ENCODE data around the gene IL36RN.

Gene IL36RN

GRCh38 chr2:113068249-113068648 lies 9.3 kb downstream of the IL36RN start:
- FAIRE-seq (no peak), DNase-seq (ENCODE audit: insufficient read length, low spot score) (no peak)
- no peak for TF ChIP-seq POU2F2 (IDR thresholded peaks at IDR 0.05; ENCODE audit: low read depth, low read length)
- no peak for TF ChIP-seq PAX5 (IDR thresholded peaks at IDR 0.05; ENCODE audit: insufficient read depth, low read length, severe bottlenecking)
- no peak for TF ChIP-seq TAF1 (IDR thresholded peaks at IDR 0.05; ENCODE audit: low read depth, low read length)
- TF ChIP-seq POLR2A (IDR thresholded peaks at IDR 0.05; ENCODE audit: low read depth, low read length): no peak
- no peak for TF ChIP-seq SPI1 (IDR thresholded peaks at IDR 0.05; ENCODE audit: low read depth, low read length)
- no peak for TF ChIP-seq POLR2AphosphoS5 (IDR thresholded peaks at IDR 0.05; ENCODE audit: low read depth, low read length)

- TF ChIP-seq SPI1 (IDR thresholded peaks at IDR 0.05; ENCODE audit: low read depth, low read length) (no peak), PAX5 (IDR thresholded peaks at IDR 0.05; ENCODE audit: insufficient read depth, low read length, severe bottlenecking) (no peak), POLR2AphosphoS5 (IDR thresholded peaks at IDR 0.05; ENCODE audit: low read depth, low read length) (no peak), TAF1 (IDR thresholded peaks at IDR 0.05; ENCODE audit: low read depth, low read length) (no peak), POU2F2 (IDR thresholded peaks at IDR 0.05; ENCODE audit: low read depth, low read length) (no peak), POLR2A (IDR thresholded peaks at IDR 0.05; ENCODE audit: low read depth, low read length) (no peak)
- FAIRE-seq (no peak), DNase-seq (ENCODE audit: insufficient read length, low spot score) (no peak)
Observed at GRCh38 chr2:113068706-113069485, 9.9 kb downstream of the IL36RN start.

GRCh38 chr2:113069676-113070605 lies 10.9 kb downstream of the IL36RN start:
- no peak for DNase-seq (ENCODE audit: insufficient read length, low spot score)
- no peak for FAIRE-seq

GRCh38 chr2:113070606-113070975 lies 11.6 kb downstream of the IL36RN start:
- TF ChIP-seq TAF1 (IDR thresholded peaks at IDR 0.05; ENCODE audit: low read depth, low read length) (no peak), SPI1 (IDR thresholded peaks at IDR 0.05; ENCODE audit: low read depth, low read length) (no peak), POLR2A (IDR thresholded peaks at IDR 0.05; ENCODE audit: low read depth, low read length) (no peak), POU2F2 (IDR thresholded peaks at IDR 0.05; ENCODE audit: low read depth, low read length) (no peak), POLR2AphosphoS5 (IDR thresholded peaks at IDR 0.05; ENCODE audit: low read depth, low read length) (no peak), PAX5 (IDR thresholded peaks at IDR 0.05; ENCODE audit: insufficient read depth, low read length, severe bottlenecking) (no peak)
- no peak for FAIRE-seq
- no peak for DNase-seq (ENCODE audit: insufficient read length, low spot score)

More at GRCh38 chr2:113069676-113070605, 10.9 kb downstream of the IL36RN start:
- TF ChIP-seq POLR2AphosphoS5 (IDR thresholded peaks at IDR 0.05; ENCODE audit: low read depth, low read length) (no peak), PAX5 (IDR thresholded peaks at IDR 0.05; ENCODE audit: insufficient read depth, low read length, severe bottlenecking) (no peak), POLR2A (IDR thresholded peaks at IDR 0.05; ENCODE audit: low read depth, low read length) (no peak), SPI1 (IDR thresholded peaks at IDR 0.05; ENCODE audit: low read depth, low read length) (no peak), TAF1 (IDR thresholded peaks at IDR 0.05; ENCODE audit: low read depth, low read length) (no peak), POU2F2 (IDR thresholded peaks at IDR 0.05; ENCODE audit: low read depth, low read length) (no peak)

- FAIRE-seq: no peak
Observed at GRCh38 chr2:113072584-113072983, 13.6 kb downstream of the IL36RN start.

GRCh38 chr2:113073325-113073834 lies 14.4 kb downstream of the IL36RN start:
- TF ChIP-seq POU2F2 (IDR thresholded peaks at IDR 0.05; ENCODE audit: low read depth, low read length) (no peak), TAF1 (IDR thresholded peaks at IDR 0.05; ENCODE audit: low read depth, low read length) (no peak), PAX5 (IDR thresholded peaks at IDR 0.05; ENCODE audit: insufficient read depth, low read length, severe bottlenecking) (no peak), POLR2A (IDR thresholded peaks at IDR 0.05; ENCODE audit: low read depth, low read length) (no peak), POLR2AphosphoS5 (IDR thresholded peaks at IDR 0.05; ENCODE audit: low read depth, low read length) (no peak), SPI1 (IDR thresholded peaks at IDR 0.05; ENCODE audit: low read depth, low read length) (no peak)
- no peak for FAIRE-seq
- no peak for DNase-seq (ENCODE audit: insufficient read length, low spot score)

More at GRCh38 chr2:113072584-113072983, 13.6 kb downstream of the IL36RN start:
- DNase-seq (ENCODE audit: insufficient read length, low spot score): no peak
- no peak for TF ChIP-seq POLR2AphosphoS5 (IDR thresholded peaks at IDR 0.05; ENCODE audit: low read depth, low read length)
- no peak for TF ChIP-seq TAF1 (IDR thresholded peaks at IDR 0.05; ENCODE audit: low read depth, low read length)
- no peak for TF ChIP-seq POLR2A (IDR thresholded peaks at IDR 0.05; ENCODE audit: low read depth, low read length)
- TF ChIP-seq POU2F2 (IDR thresholded peaks at IDR 0.05; ENCODE audit: low read depth, low read length): no peak
- TF ChIP-seq PAX5 (IDR thresholded peaks at IDR 0.05; ENCODE audit: insufficient read depth, low read length, severe bottlenecking): no peak
- no peak for TF ChIP-seq SPI1 (IDR thresholded peaks at IDR 0.05; ENCODE audit: low read depth, low read length)

GRCh38 chr2:113075030-113075429 lies 16.0 kb downstream of the IL36RN start:
- no peak for FAIRE-seq
- no peak for TF ChIP-seq PAX5 (IDR thresholded peaks at IDR 0.05; ENCODE audit: insufficient read depth, low read length, severe bottlenecking)
- no peak for TF ChIP-seq SPI1 (IDR thresholded peaks at IDR 0.05; ENCODE audit: low read depth, low read length)
- TF ChIP-seq POLR2A (IDR thresholded peaks at IDR 0.05; ENCODE audit: low read depth, low read length): no peak
- no peak for TF ChIP-seq TAF1 (IDR thresholded peaks at IDR 0.05; ENCODE audit: low read depth, low read length)
- no peak for TF ChIP-seq POU2F2 (IDR thresholded peaks at IDR 0.05; ENCODE audit: low read depth, low read length)
- TF ChIP-seq POLR2AphosphoS5 (IDR thresholded peaks at IDR 0.05; ENCODE audit: low read depth, low read length): no peak
- no peak for DNase-seq (ENCODE audit: insufficient read length, low spot score)

GRCh38 chr2:113075600-113075999 lies 16.6 kb downstream of the IL36RN start:
- FAIRE-seq: no peak
- TF ChIP-seq TAF1 (IDR thresholded peaks at IDR 0.05; ENCODE audit: low read depth, low read length): no peak

More at GRCh38 chr2:113075600-113075999, 16.6 kb downstream of the IL36RN start:
- no peak for DNase-seq (ENCODE audit: insufficient read length, low spot score)

Data from GM12891 (cell line).